ENCODE data around the gene NRXN3. TPM values are rescaled to one million over a fixed set of nuclear protein-coding genes. Genes with fewer than 3 reads are reported as not detected.

The NRXN3 gene
- total and polyA plus RNA-seq, 5 donors, result 1.5 to 4.7 (median 4.0) TPM

DNA sequence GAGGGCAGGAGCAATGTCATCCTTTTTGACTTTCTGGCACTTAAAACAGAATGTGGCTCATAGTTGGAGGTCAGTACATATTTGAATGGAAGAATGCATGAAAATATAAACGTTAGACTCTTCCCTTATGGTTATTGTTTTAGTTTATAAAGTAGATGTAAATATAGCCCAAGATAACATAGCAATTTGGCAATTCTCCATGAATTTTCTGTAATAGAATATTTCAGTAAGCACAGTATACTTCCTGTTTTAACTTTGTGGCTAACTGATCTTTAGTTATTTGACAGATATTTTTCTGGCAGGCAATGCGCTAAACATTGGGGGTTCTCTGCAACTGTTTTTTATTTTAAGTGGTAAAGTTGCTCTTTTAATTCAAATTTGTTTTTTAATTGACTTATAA lies 763.0 kb downstream of the NRXN3 start:
- ATAC-seq, result no peak
- Histone ChIP-seq H3K4me3 (ENCODE audit: low read length) (no peak overlapping the region), H3K27me3 (ENCODE audit: control insufficient read depth, insufficient read depth) (no peaks in the 10 kb centered on the region), H3K27ac (ENCODE audit: low read length) (no peak overlapping the region), H3K4me1 (ENCODE audit: control insufficient read depth, insufficient read depth, low read length) (no peaks in the 10 kb centered on the region), H3K9me3 (ENCODE audit: control insufficient read depth, low read length) (no peaks in the 10 kb centered on the region)
- intact Hi-C loops (cut with DNase I), result no loop called here
- no peak for DNase-seq
- 28% methylated on average over 2 of the region's 2 CpGs for WGBS

DNA sequence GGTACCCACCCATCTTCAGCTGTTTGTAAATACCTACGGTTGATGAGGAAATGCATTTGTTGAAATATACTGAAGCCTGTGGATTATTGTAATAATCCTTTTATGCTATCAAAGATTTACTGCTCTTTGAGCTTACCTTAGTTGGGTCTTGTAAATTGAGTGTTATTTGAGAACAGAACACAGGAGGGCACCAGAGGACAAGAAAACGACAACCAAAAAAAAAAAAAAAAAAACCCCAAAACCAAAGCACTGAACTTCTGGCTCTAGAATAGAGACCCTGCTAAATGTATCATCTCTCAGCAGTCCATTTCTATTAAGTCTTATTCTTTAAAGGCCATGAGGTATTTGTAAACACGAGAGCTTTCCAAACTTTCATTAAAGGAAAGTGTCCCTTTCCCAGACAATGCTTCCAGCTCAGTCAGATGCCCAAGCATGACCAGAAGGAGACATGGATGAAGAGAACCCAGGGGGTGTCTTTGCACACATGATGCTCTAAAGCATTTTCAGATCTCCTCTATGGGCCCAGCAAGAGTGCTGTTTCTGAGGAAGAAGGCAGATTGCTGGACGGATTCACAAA lies 763.9 kb downstream of the NRXN3 start:
- no peaks in the 10 kb centered on the region for H3K9me3 ChIP-seq (ENCODE audit: control insufficient read depth, low read length)
- no peak overlapping the region for H3K27ac ChIP-seq (ENCODE audit: low read length)
- H3K27me3 ChIP-seq (ENCODE audit: control insufficient read depth, insufficient read depth), result no peaks in the 10 kb centered on the region
- 17% methylated on average over 4 of the region's 4 CpGs for WGBS
- no peak overlapping the region for H3K4me3 ChIP-seq (ENCODE audit: low read length)
- intact Hi-C loops (cut with DNase I), result no loop called here
- DNase-seq (no peak), ATAC-seq (no peak)
- H3K4me1 ChIP-seq (ENCODE audit: control insufficient read depth, insufficient read depth, low read length), result no peaks in the 10 kb centered on the region

DNA sequence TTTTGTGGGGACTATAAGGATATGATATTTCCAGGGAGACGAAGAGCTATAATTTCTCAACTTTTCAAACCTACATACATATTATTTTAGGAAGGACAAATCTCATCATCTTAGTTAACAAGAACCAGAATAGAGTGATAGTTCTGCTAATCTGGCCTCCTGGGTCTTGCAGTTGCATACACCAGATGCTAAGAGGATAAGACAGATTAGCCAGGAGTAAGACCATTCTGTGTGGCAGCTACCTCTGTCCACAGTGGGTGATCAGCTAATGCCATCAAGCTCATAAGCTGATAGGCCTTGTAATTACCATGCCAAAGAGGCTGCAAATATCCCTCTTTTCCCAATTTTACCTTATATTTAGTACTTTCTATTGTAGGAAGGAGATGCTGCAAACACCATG lies 776.8 kb downstream of the NRXN3 start:
- peaks cover 3% of the 10 kb centered on the region for H3K27me3 ChIP-seq (ENCODE audit: control insufficient read depth, insufficient read depth)
- H3K27ac ChIP-seq (ENCODE audit: low read length), result no peak overlapping the region
- DNase-seq (no peak), ATAC-seq (no peak)
- WGBS, result 94% methylated on average over 1 of the region's 1 CpG
- no peaks in the 10 kb centered on the region for H3K4me1 ChIP-seq (ENCODE audit: control insufficient read depth, insufficient read depth, low read length)
- intact Hi-C loops (cut with DNase I), result no loop called here
- H3K4me3 ChIP-seq (ENCODE audit: low read length), result no peak overlapping the region
- peaks cover 2% of the 10 kb centered on the region for H3K9me3 ChIP-seq (ENCODE audit: control insufficient read depth, low read length)

DNA sequence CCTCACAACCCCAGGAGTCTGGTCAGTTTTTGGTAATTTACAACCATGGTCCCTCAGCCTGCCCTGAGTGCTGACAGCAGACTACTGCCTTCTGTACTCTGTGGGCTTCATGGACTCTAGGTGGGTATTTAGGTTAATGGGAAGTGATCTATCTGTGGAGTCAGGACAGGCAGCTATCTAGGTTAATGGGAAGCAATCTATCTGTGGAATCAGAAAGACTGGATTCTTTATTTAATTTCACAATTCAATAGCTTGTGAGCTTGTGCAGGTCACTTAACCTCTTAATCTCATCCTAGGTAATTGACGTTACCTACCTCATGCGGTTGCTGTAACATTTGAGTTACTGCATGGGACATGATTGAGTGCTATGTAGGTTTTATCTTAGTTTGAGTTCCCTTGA lies 777.5 kb downstream of the NRXN3 start:
- Histone ChIP-seq H3K27ac (ENCODE audit: low read length) (no peak overlapping the region), H3K27me3 (ENCODE audit: control insufficient read depth, insufficient read depth) (peaks cover 3% of the 10 kb centered on the region), H3K4me3 (ENCODE audit: low read length) (no peak overlapping the region), H3K4me1 (ENCODE audit: control insufficient read depth, insufficient read depth, low read length) (no peaks in the 10 kb centered on the region), H3K9me3 (ENCODE audit: control insufficient read depth, low read length) (peaks cover 2% of the 10 kb centered on the region)
- no peak for ATAC-seq
- WGBS, result 88% methylated on average over 2 of the region's 2 CpGs
- intact Hi-C loops (cut with DNase I), result no loop called here
- no peak for DNase-seq

DNA sequence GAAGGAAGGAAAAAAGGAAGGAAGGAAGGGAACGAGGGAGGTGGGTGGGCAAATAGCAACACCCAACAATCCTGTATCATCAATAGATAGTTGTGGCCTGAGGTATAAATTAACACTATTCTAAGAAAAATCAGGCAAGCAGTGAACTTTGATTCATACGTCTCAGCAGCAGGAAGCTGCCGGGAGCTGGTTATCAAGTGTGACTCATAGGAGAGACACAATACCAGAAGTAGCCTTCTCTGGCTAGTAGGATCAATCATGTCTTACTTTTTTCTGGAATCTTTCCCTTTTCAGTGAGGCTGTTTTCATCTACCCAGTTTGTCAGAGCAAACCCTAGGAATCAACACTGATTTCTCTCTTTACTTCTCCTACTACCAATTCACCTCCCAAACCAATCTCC lies 780.5 kb downstream of the NRXN3 start:
- Histone ChIP-seq H3K9me3 (ENCODE audit: control insufficient read depth, low read length) (peaks cover 1% of the 10 kb centered on the region), H3K4me1 (ENCODE audit: control insufficient read depth, insufficient read depth, low read length) (no peaks in the 10 kb centered on the region), H3K4me3 (ENCODE audit: low read length) (no peak overlapping the region), H3K27ac (ENCODE audit: low read length) (no peak overlapping the region), H3K27me3 (ENCODE audit: control insufficient read depth, insufficient read depth) (peaks cover 3% of the 10 kb centered on the region)
- no peak for DNase-seq
- 27% methylated on average over 3 of the region's 3 CpGs for WGBS
- ATAC-seq, result no peak
- intact Hi-C loops (cut with DNase I), result no loop called here

DNA sequence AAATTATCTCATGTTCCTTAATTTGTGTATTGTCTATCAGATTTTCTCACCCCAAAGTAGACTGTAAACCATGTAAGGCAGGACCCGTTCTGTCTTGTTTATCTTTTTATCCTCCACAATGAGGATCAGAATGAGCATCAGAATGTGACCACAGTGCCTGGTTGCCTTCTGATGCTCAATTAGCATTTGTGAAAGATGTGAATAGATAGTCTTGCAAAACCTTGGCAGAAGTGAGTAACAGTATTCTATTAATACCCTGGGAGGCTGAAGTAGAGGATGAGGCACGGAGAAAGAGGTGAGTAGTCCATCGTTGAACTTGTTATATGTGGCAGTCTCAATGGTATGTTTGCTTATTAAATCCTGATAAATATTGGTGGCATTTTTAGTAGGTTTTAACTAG lies 781.4 kb downstream of the NRXN3 start:
- no peak overlapping the region for H3K4me3 ChIP-seq (ENCODE audit: low read length)
- intact Hi-C loops (cut with DNase I), result no loop called here
- peaks cover 3% of the 10 kb centered on the region for H3K27me3 ChIP-seq (ENCODE audit: control insufficient read depth, insufficient read depth)
- no peak overlapping the region for H3K27ac ChIP-seq (ENCODE audit: low read length)
- no peak for DNase-seq
- 64% methylated on average over 3 of the region's 3 CpGs for WGBS
- no peaks in the 10 kb centered on the region for H3K9me3 ChIP-seq (ENCODE audit: control insufficient read depth, low read length)
- ATAC-seq, result no peak
- no peaks in the 10 kb centered on the region for H3K4me1 ChIP-seq (ENCODE audit: control insufficient read depth, insufficient read depth, low read length)

DNA sequence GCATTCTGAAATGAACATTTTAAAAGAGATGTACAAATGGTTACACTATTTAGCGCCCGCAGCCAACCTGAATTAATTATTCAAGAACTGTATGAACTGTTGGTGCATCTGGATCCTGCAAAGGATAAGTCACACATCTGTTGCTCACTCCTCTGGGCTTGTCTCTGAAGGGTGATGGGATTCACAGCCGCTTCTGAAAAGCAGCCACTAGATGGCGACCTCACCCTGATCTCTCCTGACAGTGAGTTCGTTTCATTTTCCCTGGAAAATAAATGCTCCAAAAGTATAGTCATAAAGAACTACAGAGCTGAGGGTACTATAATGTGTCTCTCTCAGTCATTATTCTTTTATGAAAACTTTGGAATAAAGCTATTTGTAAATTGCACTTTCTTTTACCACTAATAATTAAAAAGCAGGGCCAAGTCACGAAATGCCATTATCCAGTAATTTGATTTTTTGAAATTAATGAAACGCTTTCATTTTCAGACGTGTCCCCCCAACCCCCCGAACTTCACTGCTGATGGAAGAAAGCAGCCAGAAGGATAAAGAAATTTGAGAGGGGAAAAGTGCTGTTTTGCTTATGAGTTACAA lies 789.6 kb downstream of the NRXN3 start:
- H3K27ac ChIP-seq (ENCODE audit: low read length), result no peak overlapping the region
- ATAC-seq (peak; percentile 75 to 78), DNase-seq (peak; percentile 69 to 88 (median 74))
- H3K4me3 ChIP-seq (ENCODE audit: low read length), result peak overlapping the region; percentile 41
- intact Hi-C loops (cut with DNase I), result loop anchor here in 1 of 4 donors (10.0 kb wide), 1 partner anchor 1885 kb away; no protein-coding TSS in a partner anchor
- no peaks in the 10 kb centered on the region for H3K4me1 ChIP-seq (ENCODE audit: control insufficient read depth, insufficient read depth, low read length)
- WGBS, result 19% methylated on average over 9 of the region's 9 CpGs
- H3K9me3 ChIP-seq (ENCODE audit: control insufficient read depth, low read length), result no peaks in the 10 kb centered on the region
- no peaks in the 10 kb centered on the region for H3K27me3 ChIP-seq (ENCODE audit: control insufficient read depth, insufficient read depth)

DNA sequence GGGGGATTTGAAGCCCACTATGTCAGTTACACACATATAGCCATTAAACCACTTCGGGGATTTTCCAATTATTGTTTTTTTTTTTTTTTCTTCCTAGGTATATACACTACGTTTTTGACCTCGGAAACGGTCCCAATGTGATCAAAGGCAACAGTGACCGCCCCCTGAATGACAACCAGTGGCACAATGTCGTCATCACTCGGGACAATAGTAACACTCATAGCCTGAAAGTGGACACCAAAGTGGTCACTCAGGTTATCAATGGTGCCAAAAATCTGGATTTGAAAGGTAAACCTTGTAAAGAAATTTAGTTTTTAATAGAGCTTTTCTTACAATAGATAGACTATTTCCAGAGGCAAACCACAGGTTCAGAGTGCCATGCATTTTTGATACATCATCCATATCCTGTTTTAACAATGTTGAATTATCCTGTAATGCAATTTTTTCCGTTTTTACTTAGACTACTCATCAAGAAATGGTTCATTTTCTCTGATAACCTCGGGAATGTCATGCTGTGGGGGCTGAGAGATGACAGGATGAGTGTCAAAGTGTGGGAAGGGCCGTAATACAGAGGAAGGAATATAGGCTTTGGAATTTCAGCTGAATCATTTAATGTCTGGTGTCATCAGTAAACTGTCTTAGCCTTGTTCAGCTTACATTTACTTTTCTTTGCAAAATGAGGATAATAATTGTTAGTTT lies 797.1 kb downstream of the NRXN3 start:
- Histone ChIP-seq H3K4me1 (ENCODE audit: control insufficient read depth, insufficient read depth, low read length) (no peaks in the 10 kb centered on the region), H3K27ac (ENCODE audit: low read length) (no peak overlapping the region), H3K4me3 (ENCODE audit: low read length) (no peak overlapping the region), H3K27me3 (ENCODE audit: control insufficient read depth, insufficient read depth) (no peaks in the 10 kb centered on the region), H3K9me3 (ENCODE audit: control insufficient read depth, low read length) (no peaks in the 10 kb centered on the region)
- 64% methylated on average over 10 of the region's 10 CpGs for WGBS
- ATAC-seq (no peak), DNase-seq (no peak)
- intact Hi-C loops (cut with DNase I), result loop anchor here in 1 of 4 donors (10.0 kb wide), 1 partner anchor 1878 kb away; no protein-coding TSS in a partner anchor

DNA sequence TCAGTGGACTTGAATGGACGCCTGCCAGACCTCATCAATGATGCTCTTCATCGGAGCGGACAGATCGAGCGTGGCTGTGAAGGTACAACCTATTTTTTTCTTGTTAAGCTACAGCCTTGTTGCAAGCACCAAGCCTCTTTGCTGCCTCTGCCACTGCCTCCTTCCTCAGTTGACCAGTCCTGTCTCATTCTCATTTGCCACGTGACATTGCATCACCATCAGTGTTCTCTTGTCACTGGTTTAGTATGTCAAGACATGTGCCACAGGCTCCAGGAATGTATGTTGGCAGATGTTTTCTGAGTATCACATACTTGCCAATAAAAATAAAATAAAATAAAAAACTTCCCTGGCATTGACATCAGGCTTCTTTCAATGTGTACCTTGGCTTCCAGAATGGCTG lies 798.1 kb downstream of the NRXN3 start:
- intact Hi-C loops (cut with DNase I), result loop anchor here in 1 of 4 donors (10.0 kb wide), 1 partner anchor 1877 kb away; no protein-coding TSS in a partner anchor
- Histone ChIP-seq H3K4me1 (ENCODE audit: control insufficient read depth, insufficient read depth, low read length) (no peaks in the 10 kb centered on the region), H3K4me3 (ENCODE audit: low read length) (no peak overlapping the region), H3K27me3 (ENCODE audit: control insufficient read depth, insufficient read depth) (no peaks in the 10 kb centered on the region), H3K9me3 (ENCODE audit: control insufficient read depth, low read length) (no peaks in the 10 kb centered on the region), H3K27ac (ENCODE audit: low read length) (no peak overlapping the region)
- peak in 1 of 3 donors; percentile 19 for DNase-seq
- ATAC-seq, result no peak
- 84% methylated on average over 6 of the region's 6 CpGs for WGBS

DNA sequence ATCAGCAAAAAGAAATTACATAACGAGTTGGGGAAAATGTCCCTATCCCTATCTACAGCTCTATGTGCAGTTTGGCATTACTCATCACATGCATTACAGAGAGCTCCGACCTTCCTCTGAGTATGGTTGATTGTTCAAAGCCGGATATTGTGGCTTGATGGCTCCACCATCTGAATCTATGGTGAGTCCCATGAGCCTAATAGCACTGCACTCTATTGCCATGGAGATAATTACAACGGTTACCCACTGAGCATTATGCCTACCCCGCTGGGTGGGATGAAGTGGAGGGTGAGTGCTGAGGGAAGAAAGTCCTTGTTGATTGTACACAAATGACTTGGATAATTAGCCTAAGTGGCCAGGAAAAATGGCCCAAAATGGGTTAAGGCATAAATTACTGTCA lies 800.5 kb downstream of the NRXN3 start:
- Histone ChIP-seq H3K4me1 (ENCODE audit: control insufficient read depth, insufficient read depth, low read length) (no peaks in the 10 kb centered on the region), H3K9me3 (ENCODE audit: control insufficient read depth, low read length) (no peaks in the 10 kb centered on the region), H3K27ac (ENCODE audit: low read length) (no peak overlapping the region), H3K27me3 (ENCODE audit: control insufficient read depth, insufficient read depth) (no peaks in the 10 kb centered on the region), H3K4me3 (ENCODE audit: low read length) (no peak overlapping the region)
- intact Hi-C loops (cut with DNase I), result no loop called here
- ATAC-seq (no peak), DNase-seq (no peak)
- WGBS, result 82% methylated on average over 5 of the region's 5 CpGs

DNA sequence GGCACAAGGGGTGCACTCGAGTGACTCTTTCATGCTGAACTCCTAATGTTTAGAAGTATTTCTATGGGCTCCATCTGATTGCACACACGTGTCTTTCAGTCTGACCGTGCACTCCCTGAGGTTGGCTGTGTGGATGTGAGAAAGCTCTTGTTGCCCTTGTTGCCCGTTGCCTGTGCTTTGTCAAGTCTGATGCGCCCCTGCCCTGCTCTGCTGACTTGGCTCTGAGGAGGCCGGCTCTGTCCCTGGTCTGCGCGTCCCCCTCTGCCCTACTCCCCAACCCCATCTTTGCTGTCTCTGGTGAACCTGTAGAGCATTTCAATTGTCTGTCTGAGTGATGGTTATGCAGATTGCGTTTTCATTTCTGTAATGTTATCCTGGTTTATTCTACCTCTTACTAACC lies 802.3 kb downstream of the NRXN3 start:
- no peak overlapping the region for H3K4me3 ChIP-seq (ENCODE audit: low read length)
- no peak for DNase-seq
- no peak overlapping the region for H3K27ac ChIP-seq (ENCODE audit: low read length)
- no peaks in the 10 kb centered on the region for H3K27me3 ChIP-seq (ENCODE audit: control insufficient read depth, insufficient read depth)
- no peak for ATAC-seq
- WGBS, result 89% methylated on average over 9 of the region's 9 CpGs
- H3K4me1 ChIP-seq (ENCODE audit: control insufficient read depth, insufficient read depth, low read length), result no peaks in the 10 kb centered on the region
- intact Hi-C loops (cut with DNase I), result no loop called here
- no peaks in the 10 kb centered on the region for H3K9me3 ChIP-seq (ENCODE audit: control insufficient read depth, low read length)
